ENCODE measurements around the gene MYO1B.

The MYO1B gene

DNA sequence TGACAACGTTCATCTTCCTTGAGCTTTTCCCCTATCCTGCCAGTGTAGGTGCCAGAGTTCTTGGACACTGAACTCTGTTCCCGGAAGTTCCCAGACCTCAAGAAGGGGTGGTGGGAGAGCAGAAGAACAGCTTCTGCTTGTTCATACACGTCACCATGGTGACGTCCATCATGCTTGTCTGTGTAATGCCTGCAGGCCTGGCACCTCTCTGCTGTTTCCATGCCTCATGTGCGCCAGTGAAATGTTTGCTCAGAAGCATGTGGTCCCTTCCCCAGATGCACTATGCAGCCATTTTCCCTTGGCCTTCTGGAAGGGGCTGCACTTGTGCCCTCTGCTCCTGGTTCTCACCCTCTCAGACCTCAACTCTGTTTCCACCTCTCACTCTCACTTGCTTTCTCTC is 221.9 kb downstream of the MYO1B start:
- FAIRE-seq: no peak

DNA sequence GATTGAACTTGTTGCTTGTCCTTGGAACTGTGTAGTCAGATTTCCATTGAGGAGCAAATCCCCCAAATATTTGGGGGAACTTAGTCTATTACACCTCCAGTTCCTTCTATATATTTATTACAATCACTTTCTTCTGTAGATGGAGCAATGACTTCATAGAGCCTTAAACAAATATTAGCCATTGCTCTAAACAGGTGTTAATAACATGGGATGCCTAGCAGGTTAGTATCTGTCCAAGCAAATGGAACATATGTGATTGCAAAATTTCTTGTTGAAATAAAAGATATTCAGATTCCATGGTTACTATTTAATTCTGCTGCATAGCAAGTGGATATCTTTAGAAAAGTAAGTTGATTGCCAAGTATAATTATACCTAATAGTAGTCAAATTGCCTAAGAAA is 225.1 kb downstream of the MYO1B start:
- no peak for FAIRE-seq

DNA sequence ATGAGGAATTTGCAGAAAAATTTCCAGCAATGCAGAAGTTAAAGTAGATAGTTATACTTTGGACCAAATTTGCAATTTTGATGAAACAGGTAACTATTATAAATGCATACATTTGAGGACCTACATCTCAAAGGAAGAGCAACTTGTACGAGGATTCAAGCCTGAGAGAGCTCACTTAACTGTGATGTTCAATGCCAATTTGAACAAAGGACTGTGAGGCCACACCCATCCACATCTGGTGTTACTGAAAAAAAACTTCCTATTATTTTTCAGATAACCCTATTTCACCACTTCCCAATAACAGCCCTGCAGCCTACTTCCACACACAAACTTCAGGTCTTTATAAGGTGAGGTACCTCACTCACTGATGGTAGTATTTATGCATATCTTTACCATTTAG is 229.3 kb downstream of the MYO1B start:
- FAIRE-seq: no peak
